HG03045 (cell line): ENCODE results near the gene TSC22D1.

ENCODE experiments used
- ATAC-seq: cut with Tn5 transposase; IDR thresholded peaks from one replicate; pipeline ENCODE4 v1.9.1; 2021; ENCODE audit warnings: mild to moderate bottlenecking, moderate library complexity; ENCODE audit not compliant: unreplicated experiment

The TSC22D1 gene

DNA sequence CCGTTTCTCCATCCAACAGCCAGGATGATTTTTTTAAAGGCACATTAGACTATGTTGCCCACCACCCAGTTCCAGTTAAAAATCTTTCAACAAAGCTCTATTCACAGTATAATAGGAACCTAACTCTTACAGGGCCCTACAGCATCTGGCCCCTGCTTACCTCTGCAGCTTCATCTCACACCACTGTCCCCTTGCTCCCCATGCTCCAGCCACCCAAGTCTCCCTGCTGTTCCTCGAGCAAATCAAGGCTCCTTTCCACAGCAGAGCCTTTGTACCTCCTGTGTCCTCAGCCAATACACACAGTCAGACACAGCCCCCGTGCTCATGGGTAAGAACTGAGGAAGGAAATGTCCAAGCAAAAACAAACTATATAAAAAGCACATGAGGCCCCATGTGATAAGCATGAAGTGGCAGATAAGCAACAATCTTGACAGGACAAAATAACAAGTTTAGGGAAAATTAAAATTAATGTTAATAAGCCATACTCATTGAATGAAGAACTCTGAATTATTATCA lies 67.5 kb downstream of the TSC22D1 start:
- no peak for ATAC-seq

DNA sequence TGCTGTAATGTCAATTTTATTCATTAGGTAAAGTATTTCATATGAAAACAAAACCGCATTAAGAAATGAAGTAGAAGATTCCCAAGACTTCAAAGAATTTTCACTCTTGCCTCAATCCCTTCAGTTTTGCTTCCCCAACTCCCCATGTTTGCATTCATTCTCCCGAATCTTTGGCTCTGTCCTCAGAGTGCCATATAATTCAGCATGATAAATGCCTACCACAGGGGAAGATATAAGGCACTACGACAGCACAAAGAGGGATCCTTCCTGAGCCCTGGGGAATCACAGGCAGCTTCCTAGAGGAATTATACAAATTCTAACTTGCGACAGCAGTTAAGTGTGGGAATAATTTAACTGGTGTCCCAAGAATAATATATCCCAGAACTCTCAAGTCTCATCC lies 68.5 kb downstream of the TSC22D1 start:
- ATAC-seq, result no peak

DNA sequence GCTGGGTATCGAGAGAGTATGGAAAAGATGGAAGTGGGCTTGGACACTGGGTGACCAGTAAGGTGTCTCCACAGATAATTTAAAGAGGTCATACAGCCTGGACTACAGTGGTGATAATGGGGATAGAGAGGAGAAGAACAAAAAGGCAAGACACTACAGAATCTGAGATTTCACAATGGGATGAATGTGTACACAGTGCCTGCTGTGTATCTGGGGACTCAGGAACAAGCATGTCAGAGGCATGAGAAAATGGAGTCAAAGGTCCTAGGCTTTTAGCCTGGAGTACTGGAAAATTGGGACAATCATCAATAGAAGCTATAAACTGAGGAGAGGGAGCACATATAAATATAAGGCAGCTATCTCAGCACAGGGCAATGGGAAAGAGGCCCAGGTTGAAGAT lies 69.4 kb downstream of the TSC22D1 start:
- ATAC-seq, result no peak

DNA sequence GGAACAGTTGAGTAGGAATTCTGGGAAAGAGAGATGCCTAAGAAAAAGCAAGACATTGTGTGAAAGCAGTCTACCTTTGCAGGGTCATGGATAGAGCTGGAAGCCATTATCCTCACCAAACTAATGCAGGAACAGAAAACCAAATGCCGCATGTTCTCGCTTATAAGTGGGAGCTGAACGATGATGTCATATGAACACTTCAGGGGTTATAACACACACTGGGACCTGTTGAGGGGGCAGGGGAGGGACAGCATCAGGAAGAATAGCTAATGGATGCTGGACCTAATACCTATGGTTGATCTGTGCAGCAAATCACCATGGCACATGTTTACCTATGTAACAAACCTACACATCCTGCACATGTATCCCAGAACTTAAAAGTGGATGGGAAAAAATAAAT lies 69.9 kb downstream of the TSC22D1 start:
- no peak for ATAC-seq

DNA sequence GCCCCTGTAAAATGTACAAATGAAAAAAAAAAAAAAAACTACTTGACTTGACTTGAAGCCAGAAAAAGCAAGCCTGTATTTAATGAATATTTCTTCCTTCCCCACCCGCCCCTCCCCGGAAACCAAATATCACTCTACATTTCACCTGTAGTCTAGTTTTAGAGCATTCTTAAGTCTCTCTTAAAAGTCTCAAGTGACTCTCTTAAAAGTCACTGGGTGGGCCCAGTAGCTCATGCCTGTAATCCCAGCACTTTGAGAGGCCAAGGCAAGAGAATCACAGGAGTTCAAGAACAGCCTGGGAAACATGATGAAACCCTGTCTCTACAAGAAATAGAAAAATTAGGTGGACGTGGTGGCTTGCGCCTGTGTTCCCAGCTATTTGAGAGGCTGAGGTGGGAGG lies 72.0 kb downstream of the TSC22D1 start:
- no peak for ATAC-seq

DNA sequence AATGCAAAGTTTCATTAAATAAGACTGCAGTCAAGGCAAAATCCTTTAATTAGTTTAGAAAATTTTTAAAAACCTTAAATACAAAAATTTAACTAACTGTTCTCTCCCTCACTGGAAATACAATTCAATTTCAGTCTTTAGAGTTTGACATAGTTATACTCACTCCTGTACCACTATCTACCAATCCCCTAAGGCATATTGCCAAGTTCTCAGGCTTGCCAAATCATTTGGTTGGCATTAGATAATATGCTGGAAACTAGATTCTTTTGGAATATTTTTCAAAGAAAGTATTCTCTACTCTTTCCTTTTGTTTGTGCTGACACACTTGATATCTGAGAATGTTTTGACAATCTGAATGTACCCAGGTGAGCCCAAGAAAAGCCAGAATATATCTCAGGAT lies 77.2 kb downstream of the TSC22D1 start:
- no peak for ATAC-seq

DNA sequence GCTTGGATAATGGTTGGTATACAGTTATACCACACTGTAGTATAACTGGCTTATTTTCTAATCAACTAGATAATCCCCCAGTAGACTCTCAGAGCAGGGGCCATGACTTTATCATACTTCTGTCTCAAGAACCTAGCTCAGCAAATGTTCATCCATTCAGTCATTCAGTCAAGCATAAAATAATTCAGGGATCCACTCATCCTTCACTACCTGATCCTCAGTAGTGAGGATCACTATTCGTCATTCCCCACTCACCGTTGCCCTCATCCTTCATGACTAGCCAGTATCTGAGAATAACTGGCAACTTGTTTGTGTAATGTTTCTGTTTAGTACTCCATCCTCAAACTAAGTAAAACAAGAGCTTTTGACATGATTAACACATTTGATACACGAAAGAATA lies 77.6 kb downstream of the TSC22D1 start:
- ATAC-seq, result no peak

DNA sequence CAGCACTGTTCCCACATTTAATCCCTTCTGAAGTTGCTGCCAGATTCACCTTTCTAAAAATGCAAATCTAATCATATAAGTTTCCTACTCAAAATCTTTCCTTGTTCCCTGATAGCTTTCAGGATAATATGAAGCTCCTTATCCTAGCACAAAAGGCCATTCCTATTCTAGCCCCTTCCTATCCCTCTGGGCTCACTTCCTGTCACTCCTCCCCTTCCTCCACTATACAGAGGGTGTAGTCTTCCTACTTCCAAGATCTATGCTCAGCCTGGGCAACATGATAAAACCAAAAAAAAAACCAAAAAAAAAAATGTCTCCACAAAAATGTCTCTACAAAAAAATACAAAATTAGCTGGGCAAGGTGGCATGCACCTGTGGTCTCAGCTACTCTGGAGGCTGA lies 78.3 kb downstream of the TSC22D1 start:
- ATAC-seq, result no peak

DNA sequence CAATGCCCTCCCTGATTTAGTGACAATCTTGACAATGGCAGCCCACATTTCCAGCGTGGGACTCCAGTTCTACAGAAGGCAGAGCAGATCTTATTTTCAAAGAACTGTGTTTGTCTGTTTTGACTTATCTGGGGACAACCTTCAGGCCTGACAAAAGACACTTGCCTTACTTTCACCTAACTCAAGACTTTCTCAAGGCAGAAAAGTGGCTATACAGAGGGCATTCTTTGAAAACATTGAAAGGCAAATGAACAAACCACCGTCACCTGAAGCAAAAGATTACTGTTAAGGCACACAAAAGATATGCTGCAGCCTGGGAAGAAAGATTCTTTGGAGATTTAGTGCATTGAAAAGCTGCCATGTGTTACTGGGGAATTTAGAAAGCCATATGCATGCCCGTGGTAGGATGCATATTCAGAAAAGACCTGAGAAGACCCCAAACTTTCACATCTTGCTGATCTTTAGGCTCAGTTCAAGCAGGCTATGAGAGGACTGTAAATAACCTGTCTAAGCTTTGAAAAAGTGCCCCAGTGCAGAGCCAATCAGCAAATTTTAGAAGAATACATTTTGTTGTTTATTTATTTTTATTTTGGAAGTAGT lies 82.8 kb downstream of the TSC22D1 start:
- no peak for ATAC-seq

DNA sequence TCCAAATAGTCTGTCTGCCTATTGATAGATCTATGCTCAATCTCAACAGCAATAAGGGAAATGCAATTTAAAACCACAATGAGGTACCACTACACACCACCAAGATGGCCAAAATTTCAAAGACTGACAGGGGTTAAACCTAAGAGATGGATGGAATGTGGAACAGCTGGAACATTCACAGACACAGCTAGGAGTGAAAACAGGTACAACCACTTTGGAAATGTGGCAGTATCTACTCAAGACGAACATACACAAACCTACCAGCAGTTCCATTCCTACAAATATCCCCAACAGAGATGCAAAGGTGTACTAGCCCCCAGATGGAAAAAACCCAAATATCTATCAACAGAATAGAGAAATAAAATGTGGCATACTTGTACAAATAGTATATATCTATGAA lies 86.4 kb downstream of the TSC22D1 start:
- ATAC-seq, result no peak

DNA sequence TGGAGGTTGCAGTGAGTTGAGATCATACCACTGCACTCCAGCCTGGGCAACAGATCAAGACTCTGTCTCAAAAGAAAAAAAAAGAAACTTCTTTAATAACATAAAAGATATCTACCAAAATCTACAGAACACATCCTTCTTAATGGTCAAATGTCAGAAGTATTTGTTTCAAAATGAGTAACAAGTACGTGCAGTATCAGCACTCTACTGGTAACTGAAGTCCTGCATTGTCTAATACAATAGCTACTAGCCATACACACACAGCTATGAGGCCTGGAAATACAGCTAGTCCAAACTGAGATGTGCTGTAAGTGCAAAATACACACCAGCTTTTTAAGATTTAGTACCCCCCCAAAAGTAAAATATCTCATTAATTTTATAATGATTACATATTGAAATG lies 88.1 kb downstream of the TSC22D1 start:
- ATAC-seq, result no peak

DNA sequence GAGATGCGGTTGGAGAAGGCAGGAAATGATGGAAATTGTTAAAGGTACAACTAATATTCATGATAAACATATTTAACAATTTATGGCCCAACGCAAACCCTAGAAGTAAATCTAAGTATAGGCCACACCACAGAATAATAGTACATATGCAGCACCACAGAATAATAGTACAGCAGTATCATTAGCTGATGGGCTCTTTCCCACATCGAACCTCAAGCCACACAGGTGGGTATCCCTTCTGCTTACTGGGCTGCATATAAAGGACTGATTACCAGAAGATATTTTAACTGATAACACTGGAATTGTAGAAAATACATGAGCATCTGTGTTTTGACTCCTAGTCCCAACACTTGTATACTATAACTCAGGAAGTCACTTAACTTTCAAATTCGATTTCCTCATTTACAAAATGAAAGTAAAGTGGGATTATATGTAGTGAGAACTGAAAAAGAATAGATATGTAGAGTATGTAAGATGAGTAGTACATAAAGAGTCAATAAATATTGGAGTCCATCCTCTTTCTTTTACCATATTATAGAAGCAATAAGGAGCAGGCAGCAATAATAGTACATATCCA lies 91.5 kb downstream of the TSC22D1 start:
- ATAC-seq, result no peak

DNA sequence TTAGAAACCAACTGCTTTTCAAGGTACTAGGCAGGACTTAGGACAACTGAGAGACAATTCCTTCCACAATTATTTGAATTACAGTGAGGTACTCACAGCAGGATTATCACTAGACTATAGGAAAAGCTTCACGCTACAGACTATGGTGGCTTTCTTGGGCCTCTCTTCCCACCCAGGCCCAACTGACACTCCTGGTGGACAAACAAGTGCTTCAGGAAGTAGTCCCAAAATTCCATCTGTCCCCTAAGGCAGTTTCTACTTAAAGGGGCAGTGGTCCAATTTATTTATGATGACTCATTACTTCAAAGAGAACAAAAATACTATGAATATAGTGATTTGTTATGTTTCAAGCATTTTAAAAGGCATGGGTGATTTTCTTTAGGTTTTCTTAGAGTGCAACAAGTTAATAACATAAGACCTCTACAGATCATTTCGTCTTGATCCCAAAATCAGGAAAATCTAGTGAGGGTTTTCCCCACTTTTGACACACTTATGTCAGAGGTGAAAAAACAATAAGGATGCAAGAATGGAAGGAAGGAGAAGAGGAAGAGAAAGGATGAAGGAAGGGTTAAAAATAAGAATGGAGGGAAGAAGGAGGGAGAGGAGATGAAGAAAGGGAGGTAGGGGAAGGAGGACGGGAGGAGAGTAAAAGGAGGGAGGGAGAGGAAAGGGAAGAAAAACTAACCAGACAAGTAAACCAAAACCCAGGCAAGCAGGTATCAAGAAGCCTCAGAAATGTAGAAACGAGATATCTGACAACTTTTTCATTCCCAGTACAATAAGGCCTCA lies 101.8 kb downstream of the TSC22D1 start:
- no peak for ATAC-seq

DNA sequence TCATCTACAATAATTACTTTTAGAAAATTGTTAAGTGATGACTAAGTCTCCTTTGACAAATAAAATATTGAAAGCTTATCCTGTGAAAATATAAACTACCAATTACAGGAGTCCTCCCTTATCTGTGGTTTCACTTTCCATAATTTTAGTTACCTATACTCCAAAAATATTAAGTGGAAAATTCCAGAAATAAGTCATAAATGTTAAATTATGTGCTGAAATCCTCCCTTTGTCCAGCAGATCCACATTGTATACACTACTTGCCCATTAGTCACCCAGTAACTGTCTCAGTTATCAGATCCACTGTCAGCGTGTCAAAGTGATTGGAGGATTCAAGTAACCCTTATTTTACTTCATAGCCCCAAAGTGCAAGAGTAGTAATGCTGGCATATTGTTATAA lies 104.4 kb downstream of the TSC22D1 start:
- no peak for ATAC-seq

DNA sequence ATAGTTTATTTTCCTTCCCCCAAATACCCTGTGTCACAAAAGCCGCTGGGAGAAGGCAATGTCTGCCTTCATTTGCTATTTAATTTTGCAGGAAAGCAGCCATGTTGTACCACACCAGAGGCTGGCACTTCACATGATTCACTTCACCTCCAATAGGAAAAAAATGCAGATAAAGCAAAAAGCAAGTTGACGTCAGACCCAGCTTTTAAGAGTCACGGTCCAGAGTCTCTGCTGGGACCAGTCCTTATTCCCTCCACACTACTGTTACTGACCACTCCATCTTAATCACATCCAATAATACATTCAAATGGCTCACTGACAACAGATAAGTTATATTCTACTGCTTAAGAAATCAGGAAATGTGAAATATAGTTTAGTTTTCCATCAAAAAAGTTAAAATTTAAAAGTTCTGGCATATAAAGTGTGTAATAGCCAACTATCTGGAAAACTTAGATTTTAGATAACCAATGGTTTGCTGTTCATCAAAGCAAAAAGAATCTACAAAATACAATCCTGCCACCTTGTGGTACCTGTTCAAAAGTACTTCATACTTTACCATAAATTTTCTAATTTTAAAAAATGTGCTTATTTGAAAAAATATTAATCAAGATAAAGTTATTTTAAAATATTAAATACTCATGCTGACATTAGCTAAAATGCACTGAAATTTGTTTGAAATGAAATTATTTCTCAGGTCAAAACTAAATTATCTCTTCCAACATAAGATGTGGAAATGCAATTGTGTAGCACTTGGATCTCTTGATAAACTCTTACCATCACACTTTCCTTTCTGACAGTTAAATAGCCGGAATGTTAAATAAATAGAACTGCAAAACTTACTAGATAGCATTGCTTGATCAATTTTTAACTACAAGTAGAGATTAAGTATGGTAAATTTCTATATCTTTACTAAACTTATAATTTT lies 105.2 kb downstream of the TSC22D1 start:
- ATAC-seq, result no peak

DNA sequence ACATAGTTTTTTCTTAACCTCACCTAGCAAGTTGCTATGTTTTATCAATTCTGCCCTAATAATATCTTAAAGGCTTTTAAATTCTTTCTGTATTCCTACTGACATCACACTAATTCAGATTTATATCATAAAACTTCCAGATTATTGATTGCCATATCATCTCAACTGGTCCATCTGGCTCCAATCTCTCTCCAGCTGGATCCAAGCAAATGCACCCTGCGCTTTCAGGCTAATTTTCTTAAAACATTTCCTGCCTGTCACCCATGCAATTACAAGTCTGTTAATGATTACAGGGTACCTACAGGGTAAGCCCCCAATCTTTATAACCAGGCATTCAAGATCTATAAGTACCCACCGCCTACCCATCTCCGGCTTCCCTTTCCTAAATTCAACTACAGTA lies 107.3 kb downstream of the TSC22D1 start:
- no peak for ATAC-seq

DNA sequence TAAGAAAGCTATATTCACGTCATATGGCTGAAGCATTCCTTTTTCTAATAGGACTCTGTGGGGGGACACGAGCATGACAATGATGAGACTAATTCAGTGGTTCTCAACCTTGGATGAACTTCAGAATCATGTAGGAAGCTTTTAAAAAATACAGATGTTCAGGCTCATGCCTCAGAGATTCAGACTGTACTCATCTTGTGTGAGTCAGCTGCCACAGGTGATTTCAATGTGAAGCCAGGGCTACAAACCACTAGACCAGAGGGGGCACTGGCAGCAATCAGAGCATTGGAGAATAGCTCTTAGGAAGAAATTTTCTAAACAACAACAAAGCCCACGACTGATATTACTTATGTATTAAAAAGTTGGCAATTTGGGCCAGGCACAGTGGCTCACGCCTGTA lies 110.8 kb downstream of the TSC22D1 start:
- ATAC-seq, result no peak

DNA sequence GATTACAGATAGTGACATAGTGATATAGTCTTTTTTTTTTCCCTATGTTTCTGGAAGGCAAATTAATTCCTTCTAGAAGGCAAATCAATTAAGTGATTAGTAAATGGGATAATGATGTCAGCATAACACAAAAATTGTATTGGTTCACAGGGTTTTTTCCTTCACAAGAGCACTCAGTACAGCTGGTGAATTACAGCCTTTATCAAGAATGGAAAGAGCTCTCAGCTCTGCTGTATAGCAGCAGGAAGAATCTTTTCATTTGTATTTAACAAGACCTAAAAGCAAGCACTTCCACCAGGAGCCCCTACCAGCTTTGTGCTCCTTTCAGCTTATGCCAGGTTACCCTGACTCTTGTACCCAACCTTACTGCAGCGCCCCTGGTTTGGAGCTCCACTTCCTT lies 111.7 kb downstream of the TSC22D1 start:
- ATAC-seq, result no peak

DNA sequence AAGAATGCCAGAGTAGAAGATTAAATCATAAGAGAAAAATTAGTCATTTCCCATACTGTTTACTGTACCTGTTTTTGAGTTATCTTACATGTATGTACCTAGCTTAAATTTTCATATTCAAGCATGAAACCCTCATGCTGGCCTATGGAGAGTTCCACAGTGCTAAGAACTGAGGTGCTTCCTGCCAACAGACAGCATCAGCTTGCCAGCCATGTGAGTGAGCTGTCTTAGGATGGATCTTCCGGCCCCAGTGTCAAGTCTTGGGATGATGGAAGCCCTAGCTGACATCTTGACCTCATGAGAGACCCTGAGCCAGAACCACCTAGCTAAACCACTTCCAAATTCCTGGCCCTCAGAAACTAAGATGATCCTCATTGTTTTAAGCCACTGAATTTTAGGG lies 112.4 kb downstream of the TSC22D1 start:
- ATAC-seq, result no peak

DNA sequence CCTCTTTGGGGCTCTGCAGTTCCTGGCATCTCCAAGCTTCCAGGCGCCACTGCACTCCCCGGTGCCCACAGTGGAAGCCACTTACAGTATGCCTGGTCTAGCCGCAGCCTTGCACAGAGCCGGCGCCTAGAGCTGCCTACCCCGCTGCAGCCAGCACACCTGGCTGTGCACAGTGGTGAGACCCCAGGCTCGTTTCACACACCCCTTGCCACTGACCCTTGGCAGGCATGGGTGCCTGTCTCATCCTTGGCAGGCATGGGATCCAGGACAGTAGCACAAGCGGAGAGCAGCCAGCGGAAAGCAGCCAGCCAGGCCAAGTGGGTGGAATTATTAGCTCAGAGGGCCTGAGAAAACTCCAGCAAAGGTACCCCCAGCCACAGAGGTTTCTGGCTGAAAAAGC lies 116.5 kb downstream of the TSC22D1 start:
- ATAC-seq, result no peak

DNA sequence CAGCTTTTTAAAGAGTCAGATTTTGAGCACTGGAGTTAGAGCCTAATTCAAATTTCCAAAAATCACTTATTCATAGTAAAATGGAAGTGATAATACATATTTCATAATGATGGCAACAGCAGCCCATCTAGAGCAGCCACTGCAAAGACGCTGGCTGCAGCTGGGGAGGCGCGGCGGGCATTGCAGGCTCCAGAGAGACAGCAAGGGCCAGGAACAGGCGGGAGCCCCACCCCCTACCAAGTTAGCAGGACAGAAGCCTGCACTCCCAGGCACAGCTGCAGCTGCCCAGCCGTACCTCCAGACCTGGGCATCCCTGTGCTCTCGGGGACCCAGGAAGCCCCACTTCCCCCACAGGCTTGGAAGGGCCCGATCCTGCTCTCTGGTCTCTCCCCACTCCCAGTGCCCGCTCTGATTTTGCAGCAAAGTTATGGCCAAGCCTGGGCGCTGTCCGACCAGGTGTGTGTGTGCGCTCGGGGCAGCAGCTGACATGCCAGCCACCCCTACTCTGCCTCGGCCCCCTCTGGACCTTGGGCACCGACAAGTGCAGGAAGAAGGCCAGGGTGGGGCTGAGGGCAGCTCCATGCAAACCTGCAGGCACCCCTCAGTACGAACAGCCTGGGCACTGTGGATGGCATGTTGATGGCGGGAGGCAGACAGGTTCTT lies 117.7 kb downstream of the TSC22D1 start:
- ATAC-seq, result no peak
